ENCODE measurements around the gene FBLN2.

The FBLN2 gene

GRCh38 chr3:13567684-13568514 is 19.0 kb downstream of the FBLN2 start:
- DNase-seq (ENCODE audit: low spot score) = no peak

DNA sequence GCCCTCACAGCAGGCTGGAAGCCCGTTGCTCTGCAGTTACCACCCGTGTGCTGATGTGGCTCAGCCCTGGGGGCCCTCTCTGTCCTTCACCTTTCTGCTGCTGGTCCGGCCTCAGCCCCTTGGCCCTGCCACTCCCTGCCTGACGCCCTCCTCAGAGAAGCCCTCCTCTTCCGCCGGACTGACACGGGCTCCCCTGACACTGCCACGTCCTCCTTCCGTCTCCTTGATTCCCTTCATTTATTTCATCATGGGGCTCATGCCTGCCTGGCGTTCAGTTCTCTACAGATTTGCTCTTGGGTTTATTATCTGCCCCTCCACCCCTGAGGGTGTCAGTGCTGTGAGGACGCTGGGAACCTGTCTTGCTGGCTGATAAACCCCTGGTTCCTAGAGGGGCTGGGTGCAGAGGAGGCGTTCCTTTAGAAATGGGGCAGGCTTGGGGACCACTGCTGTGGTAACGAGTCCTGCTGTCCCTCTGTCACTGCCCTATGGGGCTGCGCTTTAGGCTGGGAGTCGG is 19.6 kb downstream of the FBLN2 start:
- no peak for DNase-seq (ENCODE audit: low spot score)

DNA sequence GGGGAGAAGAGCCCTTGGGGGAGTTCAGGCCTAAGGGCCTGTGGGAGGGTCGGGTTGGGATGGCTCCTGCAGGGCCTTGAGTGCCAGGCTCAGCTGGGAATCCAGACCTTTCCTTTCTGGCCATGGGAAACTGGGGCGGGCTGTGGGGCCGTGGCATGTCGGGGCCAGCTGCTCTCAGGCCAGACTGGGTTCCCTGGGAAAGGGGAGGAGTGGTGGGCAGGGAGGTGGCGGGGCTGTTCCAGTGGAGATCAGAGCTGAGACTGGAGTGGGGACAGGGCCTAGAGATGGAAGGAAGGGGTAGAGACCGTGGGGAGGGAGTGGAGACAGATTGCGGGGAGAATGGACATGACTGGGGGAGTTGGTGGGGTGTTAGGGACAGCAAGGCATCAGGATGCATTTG is 20.3 kb downstream of the FBLN2 start:
- no peak for DNase-seq (ENCODE audit: low spot score)

- DNase-seq (ENCODE audit: low spot score) = no peak
Observed at GRCh38 chr3:13569641-13570390, 20.9 kb downstream of the FBLN2 start.

- no peak for DNase-seq (ENCODE audit: low spot score)
Observed at GRCh38 chr3:13570391-13571194, 21.7 kb downstream of the FBLN2 start.

- no peak for DNase-seq (ENCODE audit: low spot score)
Observed at GRCh38 chr3:13571264-13571663, 22.3 kb downstream of the FBLN2 start.

- DNase-seq (ENCODE audit: low spot score) = no peak
Observed at GRCh38 chr3:13571831-13572750, 23.2 kb downstream of the FBLN2 start.

GRCh38 chr3:13572926-13573623 is 24.1 kb downstream of the FBLN2 start:
- no peak for DNase-seq (ENCODE audit: low spot score)

DNA sequence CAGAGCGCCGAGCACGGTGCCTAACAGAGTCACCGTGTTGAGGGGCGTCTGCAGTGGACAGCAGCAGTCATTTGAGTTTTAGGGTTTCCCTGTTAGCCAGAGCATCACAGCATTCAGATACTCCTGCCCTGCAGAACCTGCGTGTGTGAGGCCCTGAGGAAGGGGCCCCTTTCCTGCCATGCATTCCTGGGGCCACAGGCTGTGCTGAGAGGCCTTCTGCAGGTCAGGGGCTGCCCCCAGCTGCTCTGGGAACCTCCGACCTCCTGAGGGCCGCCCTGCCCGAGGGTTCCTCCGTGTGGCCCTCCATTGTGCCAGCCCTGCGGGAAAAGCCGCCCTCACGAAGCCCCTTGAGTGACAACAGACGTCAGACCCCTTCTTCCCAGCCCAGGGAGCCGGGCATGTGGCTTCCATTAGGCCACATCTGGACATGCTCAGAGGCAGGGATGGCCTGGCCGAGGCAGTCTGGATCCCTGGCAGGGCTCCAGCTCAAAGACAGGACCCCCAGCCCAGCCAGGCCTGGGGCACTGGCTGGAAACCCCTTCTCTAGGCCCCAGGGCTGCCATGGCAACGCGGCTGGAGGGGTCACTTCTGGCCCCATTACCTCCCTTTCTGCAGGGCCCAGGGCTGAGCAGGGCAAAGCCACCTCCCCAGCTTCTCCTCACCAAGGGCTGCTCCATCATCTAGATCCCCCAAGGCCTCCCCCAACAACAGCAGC is 25.3 kb downstream of the FBLN2 start:
- no peak for DNase-seq (ENCODE audit: low spot score)

GRCh38 chr3:13574798-13575451 is 26.0 kb downstream of the FBLN2 start:
- DNase-seq (ENCODE audit: low spot score) = no peak

DNA sequence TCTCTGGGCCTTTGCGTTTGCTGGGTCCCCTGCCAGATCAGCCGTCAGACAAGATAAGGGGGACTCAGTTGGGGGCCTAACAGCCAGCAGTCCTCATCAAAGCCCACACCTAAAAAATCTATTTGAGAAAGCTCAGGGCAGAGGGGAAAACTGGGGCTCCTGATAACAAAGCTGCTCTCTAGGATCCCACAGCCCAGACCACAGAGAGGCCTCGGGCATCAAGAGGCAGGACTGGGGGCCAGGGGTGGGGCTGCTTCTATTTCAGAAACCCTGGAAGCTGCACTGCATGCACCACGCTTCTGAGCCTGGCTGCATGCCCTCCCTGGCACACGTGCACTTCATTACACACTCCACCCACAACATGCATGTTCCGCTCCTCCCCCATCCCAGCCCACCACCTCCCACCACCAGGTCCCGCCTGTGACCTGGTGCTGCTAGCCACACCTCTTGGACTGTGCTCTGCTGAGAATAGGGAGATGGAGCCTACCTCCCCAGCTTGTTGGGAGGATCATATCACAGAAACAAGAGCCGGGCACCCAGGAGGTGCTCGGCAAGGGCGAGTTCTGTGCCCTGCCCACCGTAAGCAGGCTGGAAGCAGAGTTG is 26.6 kb downstream of the FBLN2 start:
- no peak for DNase-seq (ENCODE audit: low spot score)

- no peak for DNase-seq (ENCODE audit: low spot score)
Observed at GRCh38 chr3:13577181-13578121, 28.5 kb downstream of the FBLN2 start.

- DNase-seq (ENCODE audit: low spot score) = no peak
Observed at GRCh38 chr3:13578251-13578650, 29.3 kb downstream of the FBLN2 start.

DNA sequence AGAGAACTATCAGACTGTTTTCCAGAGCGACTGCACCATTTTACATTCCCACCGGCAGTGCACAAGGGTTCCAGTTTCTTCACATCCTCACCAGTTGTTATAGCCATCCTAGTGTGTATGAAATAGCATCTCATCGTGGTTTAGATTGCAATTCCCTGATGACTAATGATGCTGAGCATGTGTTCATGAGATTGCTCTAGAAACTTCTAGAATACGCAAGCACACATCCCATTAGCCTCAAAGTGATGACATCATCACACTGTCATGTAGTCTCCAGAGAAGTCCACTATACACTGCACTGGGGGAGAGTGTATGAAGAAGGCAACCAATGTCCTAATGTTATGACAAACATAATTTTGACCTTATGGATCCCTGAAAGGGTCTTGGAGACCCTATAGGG is 30.1 kb downstream of the FBLN2 start:
- no peak for DNase-seq (ENCODE audit: low spot score)

DNA sequence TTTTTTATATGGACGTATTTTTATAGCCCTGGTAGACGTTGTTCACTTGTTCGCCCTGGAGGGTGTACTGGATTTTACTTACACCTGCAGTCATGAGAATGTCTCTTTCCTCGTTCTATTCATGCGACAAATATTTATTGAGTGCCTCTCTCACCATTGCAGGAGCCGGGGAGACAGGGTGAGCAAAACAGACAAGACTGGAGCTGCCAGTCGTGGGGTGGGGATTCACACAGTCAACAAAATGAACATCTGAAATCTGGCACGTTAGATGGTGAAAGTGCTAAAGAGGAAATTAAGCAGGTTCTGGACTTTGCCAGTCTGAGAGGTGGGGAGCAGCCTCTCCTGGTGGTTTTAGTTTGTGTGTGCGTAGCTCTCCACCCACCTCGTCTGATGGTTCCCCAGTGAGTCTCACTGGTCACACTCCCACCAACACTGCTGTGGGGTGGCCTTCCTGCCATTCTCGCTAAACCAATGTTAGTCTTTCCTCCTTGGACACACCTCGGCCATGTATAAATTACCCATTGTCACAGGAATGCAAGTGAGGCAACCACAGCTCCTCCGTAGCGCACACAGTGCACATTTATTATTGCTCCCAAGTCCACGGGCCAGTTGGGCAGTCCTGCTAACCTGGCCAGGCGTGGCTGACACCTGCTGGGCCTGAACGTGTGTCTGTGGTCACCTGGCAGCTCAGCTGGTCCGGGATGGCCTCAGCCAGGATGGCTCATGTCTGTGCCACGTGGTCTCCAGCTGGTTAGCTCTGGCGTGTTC is 31.5 kb downstream of the FBLN2 start:
- no peak for DNase-seq (ENCODE audit: low spot score)

- DNase-seq (ENCODE audit: low spot score) = no peak
Observed at GRCh38 chr3:13581485-13582365, 32.8 kb downstream of the FBLN2 start.

All from D341Med (cell line).